Tibial nerve (tissue), 4 donors: ENCODE measurements around the gene HS2ST1. TPM values are rescaled to one million over a fixed set of nuclear protein-coding genes. Genes with fewer than 3 reads are reported as not detected.
"Not testable (repeated sequence)": the region's sequence is repeated elsewhere in the genome, so short reads cannot be mapped to it uniquely, and the experiment has no call there.

Source experiments
- DNase-seq, 2 donors: peaks; one replicate each; pipeline ENCODE4 v3.0.0-alpha.2; 2019; ENCODE audit warnings: low spot score in 2 of 2
- H3K27ac ChIP-seq, 4 donors: fragments of 200-600 bp; sonication (generic) in 3 of 4; one replicate each; pipeline ENCODE4 v1.5.1; 2017 to 2019; ENCODE audit warnings: mild to moderate bottlenecking in 1 of 4
- H3K27me3 ChIP-seq, 2 donors: fragments of 200-600 bp; sonication (generic) in 1 of 2; one replicate each; pipeline versions ENCODE4 v1.5.1 to v1.6.0; 2017 to 2019
- H3K36me3 ChIP-seq, 3 donors: fragments of 200-600 bp; sonication (generic); one replicate each; pipeline ENCODE4 v1.5.1; 2018 to 2019
- H3K4me1 ChIP-seq, 4 donors: fragments of 200-600 bp; sonication (generic) in 3 of 4; one replicate each; pipeline ENCODE4 v1.5.1; 2017 to 2019
- H3K4me3 ChIP-seq, 4 donors: fragments of 200-600 bp; sonication (generic) in 3 of 4; one replicate each; pipeline ENCODE4 v1.5.1; 2017 to 2019; ENCODE audit warnings: mild to moderate bottlenecking in 1 of 4, moderate library complexity in 1 of 4
- H3K9me3 ChIP-seq, 4 donors: fragments of 200-600 bp; sonication (generic) in 3 of 4; one replicate each; pipeline ENCODE4 v1.5.1; 2017 to 2019
- CTCF ChIP-seq, 5 experiments: fragments of 200-600 bp in 3 of 5; fragments of 450-650 bp in 2 of 5; sonication (generic) in 3 of 5; IDR thresholded peaks; one replicate each; pipeline ENCODE4 v1.5.1; 2016 to 2019; ENCODE audit warnings: antibody characterized with exemption in 5 of 5, mild to moderate bottlenecking in 3 of 5, moderate library complexity in 2 of 5
- EP300 ChIP-seq, 2 donors: sonication (generic); formaldehyde crosslinking; IDR thresholded peaks; one replicate each; pipeline ENCODE4 v1.6.1; 2017; ENCODE audit warnings: antibody characterized with exemption in 2 of 2, mild to moderate bottlenecking in 1 of 2
- POLR2A ChIP-seq, 2 donors: fragments of 450-650 bp; IDR thresholded peaks; one replicate each; pipeline ENCODE4 v1.6.1; 2017; ENCODE audit warnings: antibody characterized with exemption in 2 of 2, mild to moderate bottlenecking in 2 of 2, moderate library complexity in 2 of 2
- WGBS, 2 donors: methylation state at CpG; one replicate each; pipeline ENCODE4 v1.1.5; 2018; 5-methylcytosine and 5-hydroxymethylcytosine counted together
- total RNA-seq, 4 donors: library from RNA; depleted of rRNA; stranded (reverse); fragments of >200 nt; gene quantifications; one replicate each; pipeline ENCODE4 v1.1.0, GENCODE V29; 2016

HS2ST1 gene
- total RNA-seq, 4 donors from 2014 or later = 10.3 to 12.9 (median 11.2) TPM

DNA sequence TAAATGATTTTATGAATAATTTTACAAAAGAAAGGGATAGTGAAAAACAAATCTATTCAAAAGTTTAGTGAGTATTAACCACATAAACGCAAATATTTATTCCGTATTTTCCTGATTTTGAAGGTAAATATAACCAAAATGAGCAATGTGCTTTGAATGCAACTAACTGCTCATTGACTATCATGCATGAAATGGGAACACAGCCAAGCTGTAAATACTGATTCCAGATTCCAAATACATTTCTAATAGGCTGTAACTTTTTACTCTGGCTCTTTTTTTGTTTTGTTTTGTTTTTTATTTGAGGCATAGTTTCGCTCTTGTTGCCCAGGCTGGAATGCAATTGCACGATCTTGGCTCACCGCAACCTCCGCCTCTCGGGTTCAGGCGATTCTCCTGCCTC, 42.3 kb upstream of the HS2ST1 start:
- TF ChIP-seq POLR2A (IDR thresholded peaks at IDR 0.05) (no peak), CTCF (IDR thresholded peaks at IDR 0.05) (no peak), EP300 (IDR thresholded peaks at IDR 0.05) (no peak)
- H3K36me3 ChIP-seq = peaks cover 0 to 21% (median 0%) of the 10 kb centered on the region in 3 donors
- 87 to 90% methylated on average over 8 of the region's 8 CpGs for WGBS, 2 donors
- DNase-seq = no peak
- H3K27me3 ChIP-seq = no peaks in the 10 kb centered on the region
- H3K9me3 ChIP-seq = no peaks in the 10 kb centered on the region
- H3K4me1 ChIP-seq = no peaks in the 10 kb centered on the region
- H3K4me3 ChIP-seq = no peak overlapping the region
- H3K27ac ChIP-seq = no peak overlapping the region

DNA sequence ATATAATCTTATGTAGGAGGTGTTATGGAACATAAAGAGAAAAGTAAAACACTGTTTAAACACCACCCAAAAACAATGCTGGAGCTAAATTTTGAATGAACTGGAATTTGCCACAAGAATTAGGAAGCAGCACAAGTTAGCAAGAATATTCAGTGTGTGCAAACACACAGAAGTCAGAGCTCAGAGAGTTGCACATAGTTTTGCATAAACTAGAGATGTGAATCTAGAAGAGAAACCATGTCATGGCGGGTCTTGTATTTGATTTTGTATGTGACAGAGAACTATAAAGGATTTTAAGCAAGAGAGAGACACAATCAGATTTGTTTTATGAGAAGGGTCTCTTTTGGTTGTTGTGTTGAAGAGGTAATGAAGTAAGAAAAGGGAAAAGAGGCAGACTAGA, 38.7 kb upstream of the HS2ST1 start:
- no peaks in the 10 kb centered on the region for H3K9me3 ChIP-seq
- no peak overlapping the region for H3K27ac ChIP-seq
- H3K4me1 ChIP-seq = no peaks in the 10 kb centered on the region
- no peak for TF ChIP-seq EP300 (IDR thresholded peaks at IDR 0.05)
- TF ChIP-seq POLR2A (IDR thresholded peaks at IDR 0.05) = no peak
- no peak for TF ChIP-seq CTCF (IDR thresholded peaks at IDR 0.05)
- WGBS, 2 donors = 93 to 100% methylated on average over 1 of the region's 1 CpG
- H3K36me3 ChIP-seq = peaks cover 0 to 37% (median 0%) of the 10 kb centered on the region in 3 donors
- DNase-seq = no peak
- no peak overlapping the region for H3K4me3 ChIP-seq
- H3K27me3 ChIP-seq = no peaks in the 10 kb centered on the region

DNA sequence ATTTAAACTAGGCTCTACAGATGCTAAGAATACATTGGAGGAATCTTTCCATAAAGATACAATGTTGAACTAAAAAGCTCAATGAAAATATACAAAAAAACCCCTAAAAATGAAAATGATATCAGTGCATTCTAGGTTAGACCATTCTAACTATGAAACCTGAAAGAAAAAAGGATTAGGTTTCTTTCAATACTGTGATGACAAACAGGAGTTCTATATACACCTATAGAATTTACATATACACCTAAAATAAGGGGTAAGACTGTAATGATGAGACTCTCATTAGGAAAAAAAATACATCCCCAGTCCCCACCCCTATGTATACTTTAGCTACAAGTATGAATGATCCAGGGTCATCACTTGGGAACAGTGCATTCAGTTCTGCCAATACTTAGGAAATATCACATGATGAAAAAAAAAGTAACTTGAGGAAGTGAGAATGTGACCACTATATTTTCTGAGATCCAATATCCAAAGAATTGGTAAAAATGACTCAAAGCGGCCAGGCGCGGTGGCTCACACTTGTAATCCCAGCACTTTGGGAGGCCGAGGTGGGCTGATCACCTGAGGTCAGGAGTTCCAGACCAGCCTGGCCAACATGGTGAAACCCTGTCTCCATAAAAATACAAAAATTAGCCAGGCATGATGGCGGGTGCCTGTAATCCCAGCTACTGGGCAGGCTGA, 26.8 kb upstream of the HS2ST1 start:
- no peaks in the 10 kb centered on the region for H3K9me3 ChIP-seq
- H3K4me3 ChIP-seq = no peak overlapping the region
- peaks cover 0 to 10% (median 1%) of the 10 kb centered on the region in 4 donors for H3K4me1 ChIP-seq
- H3K27ac ChIP-seq = no peak overlapping the region
- TF ChIP-seq EP300 (IDR thresholded peaks at IDR 0.05) (no peak), POLR2A (IDR thresholded peaks at IDR 0.05) (no peak), CTCF (IDR thresholded peaks at IDR 0.05) (no peak)
- DNase-seq = no peak
- H3K36me3 ChIP-seq = peaks cover 0 to 9% (median 0%) of the 10 kb centered on the region in 3 donors
- 95 to 98% methylated on average over 5 of the region's 5 CpGs for WGBS, 2 donors
- H3K27me3 ChIP-seq = no peaks in the 10 kb centered on the region

DNA sequence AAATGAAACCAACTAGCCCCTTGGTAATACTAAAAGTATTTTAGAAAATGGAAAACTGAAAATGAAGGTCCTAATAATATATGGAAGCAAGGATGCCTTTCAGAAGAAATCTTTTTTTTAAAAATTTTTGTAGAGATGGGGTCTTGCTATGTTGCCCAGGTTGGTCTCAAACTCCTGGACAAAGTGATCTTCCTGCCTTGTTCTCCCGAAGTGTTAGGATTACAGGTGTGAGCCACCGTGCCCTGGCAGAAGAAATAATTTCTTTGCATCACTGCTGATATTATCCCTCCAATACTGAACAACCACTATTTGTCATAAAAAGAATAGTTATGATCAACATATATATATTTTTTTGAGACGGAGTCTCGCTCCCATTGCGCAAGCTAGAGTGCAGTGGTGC, 26.1 kb upstream of the HS2ST1 start:
- WGBS, 2 donors = 98% methylated on average over 5 of the region's 5 CpGs
- H3K4me3 ChIP-seq = no peak overlapping the region
- no peaks in the 10 kb centered on the region for H3K27me3 ChIP-seq
- peaks cover 0 to 9% (median 0%) of the 10 kb centered on the region in 3 donors for H3K36me3 ChIP-seq
- no peaks in the 10 kb centered on the region for H3K9me3 ChIP-seq
- no peak overlapping the region for H3K27ac ChIP-seq
- peaks cover 0 to 10% (median 1%) of the 10 kb centered on the region in 4 donors for H3K4me1 ChIP-seq
- no peak for DNase-seq
- TF ChIP-seq CTCF (IDR thresholded peaks at IDR 0.05) = no peak
- TF ChIP-seq POLR2A (IDR thresholded peaks at IDR 0.05) = no peak
- no peak for TF ChIP-seq EP300 (IDR thresholded peaks at IDR 0.05)

DNA sequence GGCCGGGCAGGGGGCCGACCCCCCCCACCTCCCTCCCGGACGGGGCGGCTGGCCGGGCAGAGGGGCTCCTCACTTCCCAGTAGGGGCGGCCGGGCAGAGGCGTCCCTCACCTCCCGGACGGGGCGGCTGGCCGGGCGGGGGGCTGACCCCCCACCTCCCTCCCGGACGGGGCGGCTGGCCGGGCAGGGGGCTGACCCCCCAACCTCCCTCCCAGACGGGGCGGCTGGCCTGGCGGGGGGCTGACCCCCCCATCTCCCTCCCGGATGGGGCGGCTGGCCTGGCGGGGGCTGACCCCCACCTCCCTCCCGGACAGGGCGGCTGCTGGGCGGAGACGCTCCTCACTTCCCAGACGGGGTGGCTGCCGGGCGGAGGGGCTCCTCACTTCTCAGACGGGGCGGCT, 15.0 kb upstream of the HS2ST1 start:
- H3K27me3 ChIP-seq, H3K27ac ChIP-seq, H3K4me1 ChIP-seq, H3K4me3 ChIP-seq, DNase-seq, H3K9me3 ChIP-seq: not testable (repeated sequence)
- WGBS, 2 donors = 91 to 100% methylated on average over 1 to 10 of the region's 33 CpGs
- H3K36me3 ChIP-seq = peaks cover 0 to 38% (median 6%) of the 10 kb centered on the region in 3 donors
